ENCODE measurements around the gene LCP2.

LCP2 gene

DNA sequence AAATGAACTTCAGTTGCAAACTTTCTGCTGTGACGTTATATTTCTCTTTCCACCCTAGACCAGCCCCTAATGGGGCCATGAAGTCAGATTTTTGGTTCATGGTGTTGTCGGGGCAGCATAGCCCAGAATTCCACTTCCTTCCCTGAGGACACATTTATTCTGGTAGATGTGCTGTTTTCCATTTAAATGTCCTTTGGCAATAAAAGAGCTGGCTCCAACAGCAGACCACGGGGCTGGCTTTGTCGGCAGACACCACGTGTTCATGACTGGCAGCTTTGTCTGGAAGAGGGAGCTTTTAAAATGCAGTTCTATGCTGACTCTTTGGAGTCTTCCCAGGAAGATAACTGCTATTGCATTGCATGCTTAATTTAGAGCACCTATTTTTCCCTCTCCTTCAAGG, 17.6 kb upstream of the LCP2 start:
- no peak for DNase-seq (ENCODE audit: low read depth)

DNA sequence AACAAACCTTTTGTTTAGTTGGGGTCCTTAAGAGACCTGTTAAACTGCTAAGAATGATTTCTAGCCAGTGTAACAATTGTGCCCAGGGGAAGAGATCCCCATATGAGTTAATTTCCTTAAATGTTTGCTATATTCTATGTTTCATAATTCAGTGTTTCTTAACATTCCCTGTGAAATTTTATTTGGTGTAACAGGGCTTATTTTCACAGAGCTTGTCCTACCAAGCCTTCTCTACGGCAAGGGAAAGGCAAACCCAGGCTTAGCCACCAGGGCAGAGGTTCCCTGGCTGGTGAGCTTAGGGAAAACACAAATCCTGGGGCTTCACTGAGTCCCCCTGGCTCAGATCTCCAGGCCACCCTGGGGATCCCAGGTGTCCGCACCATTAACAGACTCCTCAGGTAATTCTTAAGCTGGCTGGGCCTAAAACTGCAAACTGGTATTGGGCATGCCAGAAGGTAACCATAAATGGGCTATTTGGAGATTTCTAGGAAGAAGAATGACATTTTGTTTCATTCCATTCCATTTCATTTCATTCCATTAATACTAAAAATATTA, 17.0 kb upstream of the LCP2 start:
- DNase-seq (ENCODE audit: low read depth), result no peak

DNA sequence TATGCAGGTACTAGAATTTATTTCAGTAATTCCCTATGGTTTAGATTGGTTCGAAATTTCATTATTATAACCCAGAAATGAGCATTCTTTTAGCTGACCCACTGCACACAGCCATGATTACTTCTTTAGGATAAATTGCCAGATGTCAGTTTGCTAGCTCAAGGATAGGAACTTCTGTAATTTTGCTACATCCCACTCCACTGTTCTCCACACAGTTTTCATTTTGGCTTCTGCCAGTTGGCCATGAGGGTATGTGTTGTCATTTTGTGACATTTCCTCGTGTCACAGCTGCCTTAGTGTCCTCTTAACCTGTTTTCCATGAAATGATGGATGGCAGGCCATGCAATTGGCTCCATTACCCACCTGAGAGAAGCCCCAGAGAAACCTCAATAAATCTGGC, 16.2 kb upstream of the LCP2 start:
- DNase-seq (ENCODE audit: low read depth), result no peak

DNA sequence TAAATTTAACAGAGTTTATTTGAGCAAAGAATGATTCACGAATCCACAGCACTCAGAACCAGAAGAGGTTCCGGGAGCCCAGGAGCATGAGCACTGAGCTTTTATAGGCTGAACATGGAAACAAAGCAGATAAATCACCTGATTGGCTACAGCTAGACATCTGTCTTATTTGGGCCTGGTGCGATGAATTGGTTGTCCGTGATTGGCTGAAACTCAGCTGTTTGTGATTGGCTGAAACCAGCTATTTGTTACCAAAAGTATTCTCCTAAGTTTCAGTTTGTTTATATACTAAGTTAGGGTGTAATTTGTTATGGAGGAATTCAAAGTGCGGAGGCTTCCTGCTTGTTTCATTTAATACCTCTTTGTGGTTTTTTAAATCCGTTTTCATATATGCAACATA, 15.8 kb upstream of the LCP2 start:
- no peak for DNase-seq (ENCODE audit: low read depth)

DNA sequence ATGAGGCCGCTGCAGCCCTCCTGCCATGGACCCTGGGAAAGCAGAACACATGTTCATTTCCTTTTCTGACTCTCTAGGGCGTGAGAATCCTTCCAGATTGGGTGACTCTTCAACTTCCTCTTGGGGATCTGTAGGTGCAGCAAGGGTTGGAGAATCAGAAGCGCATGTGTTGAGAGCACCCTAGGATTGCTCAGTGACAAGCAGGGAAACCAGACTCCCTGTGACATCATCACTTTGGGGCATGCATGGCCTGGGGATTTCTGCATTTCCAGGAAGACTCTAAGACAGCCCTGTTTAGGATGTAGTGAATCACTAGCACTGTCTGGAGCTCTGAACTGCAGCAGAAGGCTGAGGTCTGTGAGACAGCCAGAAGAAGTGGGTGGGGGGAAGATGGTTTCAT, 15.1 kb upstream of the LCP2 start:
- no peak for DNase-seq (ENCODE audit: low read depth)

DNA sequence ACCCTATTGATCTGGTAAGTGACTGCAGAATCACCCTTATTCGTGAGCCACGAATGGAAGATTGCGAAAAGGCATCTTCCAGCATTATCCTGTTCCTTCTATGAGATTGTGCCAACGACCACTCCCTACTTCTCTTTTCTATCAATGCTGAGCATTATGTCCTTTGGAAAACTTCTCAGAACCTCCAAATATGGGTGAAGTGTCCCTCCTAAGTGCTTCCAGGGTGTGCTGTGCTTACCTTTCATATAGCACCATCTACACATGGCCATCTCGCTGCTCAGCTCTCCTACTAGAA, 14.7 kb upstream of the LCP2 start:
- DNase-seq (ENCODE audit: low read depth), result no peak

DNA sequence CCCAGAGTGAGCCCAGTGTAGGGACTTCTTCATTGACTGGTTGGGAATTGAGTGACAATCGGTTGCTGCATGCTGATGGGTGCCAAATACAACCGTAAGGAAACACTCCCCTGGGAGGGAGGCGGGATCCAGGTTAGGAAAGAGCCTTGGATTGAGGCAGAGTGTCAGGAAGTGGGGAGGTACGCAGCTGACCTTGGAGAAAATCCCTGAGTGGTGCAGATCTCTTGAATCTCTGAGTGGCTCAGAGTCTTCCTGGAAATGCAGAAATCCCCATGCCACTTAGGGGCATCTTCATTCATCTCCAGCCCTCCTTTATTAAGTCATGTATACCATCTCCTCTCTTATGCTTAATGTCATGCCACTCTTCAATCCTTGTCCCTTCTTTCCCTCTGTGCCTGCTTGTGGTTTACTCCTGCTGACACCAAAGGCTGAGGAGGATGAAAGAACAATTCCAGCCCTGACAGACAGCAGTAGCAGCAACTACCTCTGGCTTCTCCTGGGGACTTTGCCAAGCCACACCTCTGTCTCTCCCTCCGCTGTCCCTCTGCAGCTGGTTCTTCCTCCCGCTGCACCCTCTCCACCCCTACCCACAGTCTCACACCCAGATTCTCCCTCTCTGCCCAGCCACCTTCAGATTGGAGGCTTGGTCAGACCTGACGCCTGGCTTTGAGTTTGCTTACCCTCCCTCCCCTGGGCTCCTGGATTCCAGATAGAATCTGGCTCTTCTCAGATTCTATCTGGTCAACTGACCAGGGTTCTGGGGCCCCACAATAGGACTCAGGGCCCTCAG, 14.1 kb upstream of the LCP2 start:
- DNase-seq (ENCODE audit: low read depth), result no peak

DNA sequence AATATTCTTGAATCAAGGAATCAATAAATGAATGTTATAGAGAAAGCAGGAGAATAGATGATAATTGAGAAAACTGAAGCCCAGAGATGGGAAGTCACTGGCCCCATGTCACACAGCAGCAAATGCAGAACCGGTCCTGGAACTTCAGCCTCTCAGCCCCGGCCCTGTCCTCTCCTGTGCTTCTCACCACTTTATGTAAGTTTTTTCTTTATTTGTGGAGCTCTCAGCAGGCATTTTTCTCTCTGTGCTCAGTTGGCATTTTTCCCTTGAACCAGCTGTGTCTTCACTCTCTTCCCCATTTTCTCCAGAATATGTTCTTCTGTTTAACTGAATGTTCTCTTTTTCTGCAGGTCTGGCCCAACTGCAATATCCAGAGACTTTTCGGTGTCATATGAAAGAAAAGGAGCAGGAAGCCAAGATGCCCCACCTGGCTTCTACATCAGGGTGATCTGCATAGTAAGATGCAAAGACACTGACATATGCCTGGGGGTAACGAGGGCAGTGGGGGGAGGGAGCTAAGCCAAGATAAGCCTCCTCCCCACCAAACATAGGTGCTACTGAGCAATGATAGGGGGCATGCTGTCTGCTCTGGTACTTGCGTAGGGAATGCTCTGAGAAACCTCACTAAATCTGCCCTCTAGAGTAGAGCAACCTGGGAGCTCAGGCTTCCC, 12.8 kb upstream of the LCP2 start:
- no peak for DNase-seq (ENCODE audit: low read depth)

DNA sequence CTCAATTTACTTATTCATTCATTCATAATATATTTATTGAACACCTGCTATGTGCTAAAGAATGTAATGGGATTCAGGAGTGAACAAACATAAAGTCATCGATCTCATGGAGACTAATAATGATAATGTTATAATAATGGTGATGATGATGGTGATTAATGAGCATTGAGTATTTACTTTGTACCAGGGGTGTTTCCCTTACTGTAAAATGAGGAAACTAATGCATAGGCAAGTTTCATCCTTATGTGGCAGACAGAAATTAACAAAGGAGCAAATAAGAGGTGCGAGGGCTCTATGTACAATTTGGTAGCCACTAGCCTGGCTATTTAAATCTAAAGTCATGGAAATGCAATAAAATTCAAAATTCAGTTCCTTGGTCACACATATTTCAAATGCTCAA, 11.1 kb upstream of the LCP2 start:
- no peak for DNase-seq (ENCODE audit: low read depth)

DNA sequence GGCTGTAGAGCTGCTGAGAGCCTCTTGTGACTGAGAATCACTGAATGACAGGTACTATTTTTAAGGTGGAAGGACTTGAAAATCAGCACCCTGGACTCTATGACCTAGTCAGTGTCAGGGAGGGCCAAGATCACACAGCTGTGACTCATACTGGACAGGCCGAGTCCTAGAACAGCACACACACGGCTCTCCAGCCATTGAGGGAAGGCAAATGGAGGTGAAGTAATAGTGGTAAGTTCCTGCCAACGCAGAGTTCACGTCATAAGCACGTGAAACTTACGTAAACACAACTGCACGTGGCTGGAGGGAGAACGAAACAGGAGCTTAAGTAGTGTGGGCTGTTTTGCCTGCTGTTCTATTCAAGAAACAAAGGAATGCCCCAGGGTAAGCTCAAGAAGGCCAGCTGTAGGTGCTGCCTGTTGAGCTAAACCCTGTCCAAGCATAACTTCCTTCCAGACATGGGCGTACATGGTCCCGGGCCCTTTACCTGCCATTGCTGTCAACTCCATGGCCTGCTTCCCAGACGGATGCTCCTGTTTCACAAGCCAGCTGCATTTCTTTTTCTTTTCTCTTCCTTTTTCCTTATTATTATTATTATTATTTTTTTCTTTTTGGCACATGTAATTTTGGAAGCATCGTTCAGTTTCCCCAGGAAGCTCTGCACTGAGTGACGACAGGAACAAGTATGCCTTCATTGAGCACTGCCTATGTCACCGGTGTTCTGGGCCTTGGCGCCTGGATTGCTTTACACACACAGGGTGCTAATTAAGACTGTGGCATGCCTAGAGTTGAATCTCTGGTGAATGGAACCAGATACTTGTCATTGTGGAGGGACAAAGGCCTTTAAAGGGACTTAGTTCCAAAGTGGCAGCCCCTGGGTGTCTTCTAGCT, 10.2 kb upstream of the LCP2 start:
- no peak for DNase-seq (ENCODE audit: low read depth)

DNA sequence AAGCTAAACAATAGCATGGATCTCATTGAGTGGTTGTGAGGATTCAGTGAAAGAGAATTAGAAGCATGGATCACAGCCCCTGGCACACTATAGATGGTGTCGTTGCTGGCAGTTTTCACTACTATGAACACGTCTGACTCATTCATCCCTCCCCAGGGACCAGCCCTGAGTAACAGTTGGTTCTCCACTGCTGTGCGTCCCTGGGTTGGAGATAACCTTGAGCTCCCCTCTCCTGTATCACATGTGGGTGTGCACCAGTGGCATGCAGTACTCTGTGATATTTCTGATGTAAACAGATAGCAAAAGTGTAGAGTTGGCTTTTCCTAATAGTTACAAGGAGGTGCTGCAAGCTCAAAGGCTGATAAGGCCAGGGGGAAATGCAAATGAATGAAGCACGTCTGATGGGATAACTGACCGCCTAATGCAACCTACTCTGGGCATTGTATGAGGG, 8.8 kb upstream of the LCP2 start:
- no peak for DNase-seq (ENCODE audit: low read depth)

DNA sequence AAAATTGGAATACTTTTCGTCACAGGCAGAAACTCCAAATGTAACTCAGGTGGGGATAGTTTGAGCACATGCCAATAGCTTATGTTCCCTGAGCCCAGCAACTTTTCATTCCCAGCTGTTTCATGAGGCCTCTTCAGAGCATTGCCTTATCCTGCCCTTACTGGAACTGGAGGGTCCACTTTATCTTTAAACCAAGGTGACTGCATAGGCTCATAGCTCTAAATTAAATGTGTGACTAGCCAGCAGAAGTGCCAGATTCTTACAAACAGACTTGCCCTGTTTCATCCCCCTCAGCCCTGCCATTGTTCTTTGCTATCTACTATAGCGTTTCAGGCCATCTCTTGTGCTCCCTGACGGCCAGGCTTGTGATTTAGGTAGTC, 8.1 kb upstream of the LCP2 start:
- DNase-seq (ENCODE audit: low read depth), result no peak

DNA sequence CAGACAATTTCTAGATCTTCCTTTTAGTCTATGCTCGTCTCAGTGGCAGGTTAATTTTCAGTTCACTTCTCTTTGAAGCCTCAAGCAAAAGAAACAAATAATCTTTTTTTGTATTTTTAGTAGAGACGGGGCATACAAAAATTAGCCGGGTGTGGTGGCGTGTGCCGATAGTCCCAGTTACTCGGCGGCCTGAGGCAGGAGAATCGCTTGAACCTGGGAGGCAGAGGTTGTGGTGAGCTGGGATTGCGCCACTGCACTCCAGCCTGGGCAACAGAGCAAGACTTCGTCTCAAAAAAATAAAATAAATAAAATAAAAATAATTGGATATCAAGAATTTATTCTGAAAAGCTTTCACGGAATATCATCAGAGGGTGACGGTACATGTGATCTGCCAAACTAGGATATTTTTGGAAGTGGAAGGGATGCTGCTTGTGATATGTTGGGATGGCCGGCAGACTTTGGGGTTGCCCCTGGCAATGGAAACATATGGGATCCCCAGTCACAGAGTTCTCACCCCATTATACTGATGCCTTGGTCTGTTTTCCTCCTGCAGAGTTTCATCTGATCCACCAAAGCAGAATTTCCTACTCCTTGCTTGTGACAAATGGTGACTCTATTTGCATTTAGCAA, 7.6 kb upstream of the LCP2 start:
- DNase-seq (ENCODE audit: low read depth), result no peak

DNA sequence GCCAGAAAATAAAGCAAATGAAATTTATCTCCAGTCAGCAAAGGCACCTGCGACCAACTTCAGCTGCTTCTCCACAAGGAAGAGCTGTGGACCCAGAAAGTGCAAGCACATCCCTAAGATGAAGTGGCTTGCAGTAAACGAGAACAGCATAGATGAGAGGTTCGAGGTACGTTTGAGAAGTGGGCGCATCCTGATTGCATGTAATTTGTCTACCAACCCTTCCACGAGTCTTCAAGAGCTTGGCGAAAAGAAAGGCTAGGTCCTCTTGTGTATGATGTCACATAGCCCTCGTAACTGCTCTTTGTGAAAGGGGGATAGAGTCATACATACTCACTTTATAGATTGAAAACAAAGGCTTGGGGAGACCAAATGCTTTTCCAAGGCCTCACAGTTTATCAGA, 6.0 kb upstream of the LCP2 start:
- DNase-seq (ENCODE audit: low read depth), result no peak

DNA sequence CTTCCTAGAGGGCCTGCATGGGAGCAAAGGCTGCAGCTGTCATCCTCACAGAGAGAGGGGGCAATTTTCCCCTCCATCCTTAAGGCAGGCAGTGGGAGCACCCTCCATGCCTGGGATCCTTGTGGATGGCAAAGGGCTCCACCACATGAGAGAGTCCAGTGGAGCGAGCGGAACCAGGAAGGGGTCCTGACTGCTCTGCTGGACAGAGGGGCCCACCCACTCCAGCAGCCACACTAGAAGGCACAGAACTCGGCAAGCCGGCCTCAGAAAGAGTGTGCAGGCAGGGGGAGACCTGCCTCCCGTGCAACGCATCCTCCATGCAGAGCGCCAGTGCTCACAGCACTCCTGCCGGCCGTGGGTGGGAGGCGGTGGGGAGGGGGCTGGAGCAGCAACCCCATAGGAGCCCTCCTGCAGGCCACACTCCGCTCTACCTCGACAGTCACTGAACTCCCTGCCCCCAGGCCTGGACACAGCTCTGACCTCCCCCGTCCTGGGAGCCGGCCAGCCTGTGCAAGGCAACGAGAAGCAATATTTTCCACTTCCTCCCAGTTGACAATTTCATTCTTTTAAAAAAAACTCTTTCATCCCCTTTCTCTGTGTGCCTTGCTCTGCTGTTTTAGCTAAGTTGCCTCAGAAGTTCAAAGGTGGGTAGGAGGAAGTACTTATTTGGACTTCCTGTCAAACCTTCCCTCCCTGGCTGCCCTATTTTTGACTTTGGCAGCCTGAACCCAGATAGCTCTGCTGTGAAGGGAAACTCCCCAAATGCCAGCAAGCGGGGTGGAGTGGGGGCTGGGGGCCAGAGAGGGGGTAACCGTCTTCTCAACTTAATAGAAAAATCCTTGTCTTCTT, 5.3 kb upstream of the LCP2 start:
- no peak for DNase-seq (ENCODE audit: low read depth)

DNA sequence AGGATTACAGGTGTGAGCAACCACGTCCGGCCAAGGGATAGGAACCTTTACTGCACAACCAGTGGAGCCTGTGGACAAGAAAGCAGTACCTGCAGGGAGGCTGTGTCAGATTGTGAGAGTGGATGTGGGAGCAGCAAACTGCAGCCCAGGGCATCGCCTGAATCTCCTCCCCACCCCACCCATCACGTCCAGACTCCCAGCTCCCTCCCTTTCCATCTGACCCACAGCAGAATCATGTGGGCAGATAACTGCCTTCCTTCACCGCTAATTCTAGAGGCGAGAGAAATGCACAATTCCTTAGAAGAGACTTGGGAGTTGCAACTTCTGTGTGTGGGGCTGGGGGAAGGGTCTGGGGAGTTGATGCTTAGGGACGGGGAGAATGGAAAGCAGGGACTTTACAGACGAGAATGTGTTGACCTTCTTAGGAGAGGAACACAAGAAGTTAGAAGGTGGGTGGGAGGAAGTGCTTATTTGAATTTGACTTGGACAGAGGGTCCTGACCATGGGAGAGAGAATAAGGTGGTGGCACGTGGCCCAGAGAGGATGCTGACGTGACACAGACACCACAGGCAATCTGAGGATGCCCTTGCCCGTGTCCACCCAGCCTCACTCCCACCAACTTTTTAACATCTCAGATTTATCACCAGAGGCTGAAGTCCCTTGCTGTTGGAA, 4.5 kb upstream of the LCP2 start:
- DNase-seq (ENCODE audit: low read depth), result no peak

DNA sequence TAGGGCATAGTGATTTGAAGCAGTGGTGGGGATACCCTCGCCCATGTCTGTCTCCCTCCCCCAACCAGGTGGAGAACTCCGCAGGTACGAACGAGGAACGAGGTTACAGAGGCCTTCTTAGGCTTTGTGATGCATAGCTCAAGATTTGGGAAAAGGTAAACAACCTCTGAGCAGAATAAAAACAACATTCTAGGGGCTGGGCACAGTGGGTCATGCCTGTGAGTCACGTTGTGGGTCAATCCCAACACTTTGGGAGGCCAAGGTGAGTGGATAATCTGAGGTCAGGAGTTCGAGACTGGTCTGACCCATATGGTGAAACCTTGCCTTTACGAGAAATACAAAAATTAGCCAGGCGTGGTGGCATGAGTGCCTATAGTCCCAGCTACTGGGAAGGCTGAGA, 3.6 kb upstream of the LCP2 start:
- DNase-seq (ENCODE audit: low read depth), result no peak

DNA sequence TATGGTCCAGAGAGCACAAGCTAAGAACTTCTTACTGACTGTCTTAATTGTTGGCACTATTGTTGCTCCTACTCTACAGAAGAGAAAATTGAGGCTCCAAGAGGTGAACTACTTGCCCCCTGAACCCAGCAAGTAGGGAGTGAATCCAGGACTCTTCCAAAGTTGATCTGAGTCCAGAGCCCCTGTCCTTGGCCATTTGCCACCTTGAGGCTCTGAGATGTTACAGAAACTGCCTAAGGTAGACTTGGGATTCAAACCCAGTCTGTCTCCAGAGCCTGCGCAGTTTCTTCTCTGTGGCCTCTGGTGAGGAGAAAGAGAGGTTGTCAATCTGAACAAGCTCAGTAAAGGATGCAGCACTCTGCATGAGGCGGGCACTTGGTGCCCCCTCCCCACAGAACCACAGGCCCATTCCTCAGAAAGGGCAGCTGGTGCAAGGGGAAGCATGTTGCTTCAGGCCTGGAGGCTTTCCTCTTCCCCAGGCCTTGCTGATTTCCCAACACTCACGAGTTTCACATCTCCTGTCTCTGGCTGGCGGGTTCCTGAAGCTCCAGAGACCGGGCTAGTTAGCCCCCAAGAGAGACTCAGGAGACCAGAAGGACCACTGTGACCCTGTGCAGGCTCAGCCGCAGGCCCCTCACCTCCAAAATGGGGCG, 2.9 kb upstream of the LCP2 start:
- DNase-seq (ENCODE audit: low read depth), result no peak

DNA sequence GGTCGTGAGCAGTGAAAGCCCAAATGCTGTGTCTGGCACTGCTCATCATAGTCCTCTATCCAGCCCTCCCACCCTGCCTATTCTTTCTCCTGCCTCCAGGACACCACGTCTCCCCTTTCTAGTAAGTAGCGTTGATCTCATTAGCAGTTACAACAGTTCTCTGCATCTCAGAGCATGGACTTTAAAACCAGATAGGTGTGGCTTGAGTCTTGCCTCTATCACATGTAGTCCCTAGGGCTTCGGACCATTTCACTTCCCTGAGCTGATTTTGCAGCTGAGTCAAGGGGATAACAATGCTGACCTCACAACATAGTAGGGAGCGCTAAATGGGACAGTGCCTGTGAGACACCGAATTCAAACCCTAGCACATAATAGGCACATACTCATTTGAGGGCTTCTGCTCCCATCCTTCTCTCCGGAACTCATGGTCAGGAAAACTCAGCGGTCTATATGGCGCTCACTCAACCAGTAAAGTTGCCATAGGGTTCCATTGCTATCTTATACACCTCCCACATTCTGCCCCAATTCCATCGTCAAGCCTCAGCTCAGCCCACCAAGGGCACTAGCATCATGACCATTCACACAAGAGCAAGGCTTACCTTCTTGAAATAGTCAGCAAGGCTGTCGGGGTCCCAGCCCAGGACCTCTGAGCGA, 515 bp downstream of the LCP2 start:
- DNase-seq (ENCODE audit: low read depth), result no peak

Data from stimulated activated CD8-positive, alpha-beta memory T cell treated with anti-CD3 and anti-CD28 coated beads, Interleukin-4, amount 100 ng/mL, for 24 hours (primary cell).